ENCODE results near the gene EGFR.

Gene EGFR

GRCh38 chr7:55016061-55016745 is 2.6 kb upstream of the EGFR start:
- TF ChIP-seq CTCF (conservative IDR thresholded peaks at IDR 0.05) (no peak), ZFX (IDR thresholded peaks at IDR 0.05) (no peak)
- no peak overlapping the region for H3K27ac ChIP-seq

- TF ChIP-seq CTCF (conservative IDR thresholded peaks at IDR 0.05) (no peak), ZFX (IDR thresholded peaks at IDR 0.05) (no peak)
- no peak overlapping the region for H3K27ac ChIP-seq
These were observed 2.1 kb upstream of the EGFR start for GRCh38 chr7:55016746-55017090.

- TF ChIP-seq ZFX (IDR thresholded peaks at IDR 0.05) (no peak), CTCF (conservative IDR thresholded peaks at IDR 0.05) (no peak)
- peak overlapping the region; percentile 99 for H3K27ac ChIP-seq
These were observed 976 bp upstream of the EGFR start for GRCh38 chr7:55017841-55018240.

- H3K27ac ChIP-seq: peak overlapping the region; percentile 99
- no peak; the same call in 1 of the 2 replicates for TF ChIP-seq ZFX (IDR thresholded peaks at IDR 0.05)
These were observed 424 bp downstream of the EGFR start for GRCh38 chr7:55019191-55019690.

GRCh38 chr7:55019691-55020465 is 1.1 kb downstream of the EGFR start:
- peak; percentile 22 for TF ChIP-seq CTCF (conservative IDR thresholded peaks at IDR 0.05)
- TF ChIP-seq ZFX (IDR thresholded peaks at IDR 0.05): no peak
- H3K27ac ChIP-seq: peak overlapping the region; percentile 99

- peak overlapping the region; percentile 99 for H3K27ac ChIP-seq
- TF ChIP-seq CTCF (conservative IDR thresholded peaks at IDR 0.05) (no peak), ZFX (IDR thresholded peaks at IDR 0.05) (no peak)
These were observed 1.7 kb downstream of the EGFR start for GRCh38 chr7:55020466-55020871.

- H3K27ac ChIP-seq: peak overlapping the region; percentile 99; the same call in 1 of the 2 replicates
- TF ChIP-seq ZFX (IDR thresholded peaks at IDR 0.05) (no peak), CTCF (conservative IDR thresholded peaks at IDR 0.05) (no peak)
These were observed 2.2 kb downstream of the EGFR start for GRCh38 chr7:55021053-55021452.

All from C4-2B (cell line).